ENCODE measurements around the gene NYAP1. TPM values are rescaled to one million over a fixed set of nuclear protein-coding genes. Genes with fewer than 3 reads are reported as not detected.
A peak's percentile ranks its signal among the peaks of the same experiment; 100 is the strongest.
"Not testable (repeated sequence)": the region's sequence is repeated elsewhere in the genome, so short reads cannot be mapped to it uniquely, and the experiment has no call there.

The NYAP1 gene
- total and polyA plus RNA-seq, 7 donors: 0.23 to 1.6 (median 1.4) TPM; not detected in 1

DNA sequence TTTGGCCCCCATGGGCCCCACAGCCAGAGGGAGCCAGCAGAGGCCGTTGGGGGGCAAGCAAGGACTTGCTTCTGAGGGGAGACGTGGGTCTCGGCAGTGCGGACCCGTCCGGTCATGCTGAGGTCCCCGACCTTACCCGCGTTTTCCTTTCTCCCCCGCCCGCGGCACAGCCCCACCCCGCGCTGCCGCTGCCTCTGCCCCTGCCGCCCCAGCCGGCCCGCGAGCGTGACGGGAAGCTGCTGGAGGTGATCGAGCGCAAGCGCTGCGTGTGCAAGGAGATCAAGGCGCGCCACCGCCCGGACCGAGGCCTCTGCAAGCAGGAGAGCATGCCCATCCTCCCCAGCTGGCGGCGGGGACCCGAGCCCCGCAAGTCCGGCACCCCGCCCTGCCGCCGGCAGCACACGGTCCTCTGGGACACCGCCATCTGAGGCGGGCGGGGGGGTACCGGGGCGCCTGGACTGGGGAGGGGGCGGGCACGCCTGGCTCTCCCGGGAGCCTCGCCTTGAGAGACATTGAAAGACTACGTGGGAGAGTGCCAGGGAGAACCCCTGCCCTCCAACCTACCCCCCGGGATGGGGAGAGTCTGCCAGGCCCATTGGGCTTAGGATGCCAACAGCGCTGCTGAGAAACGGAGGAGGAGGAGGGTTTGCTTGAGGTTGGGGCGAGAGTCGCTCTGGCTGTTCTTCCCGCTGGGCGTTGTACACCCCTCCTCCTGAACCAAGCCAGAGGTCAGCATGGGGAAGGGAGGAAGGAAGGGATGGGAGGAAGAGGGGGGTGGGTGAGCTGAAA lies 9.9 kb downstream of the NYAP1 start:
- H3K36me3 ChIP-seq: no peaks in the 10 kb centered on the region
- WGBS, 2 donors: 4 to 7% methylated on average over 56 of the region's 56 CpGs
- TF ChIP-seq EP300 (IDR thresholded peaks at IDR 0.05): no peak
- no peak for TF ChIP-seq POLR2A (IDR thresholded peaks at IDR 0.05)
- no peak for TF ChIP-seq POLR2AphosphoS5 (IDR thresholded peaks at IDR 0.05)
- TF ChIP-seq, protein P1, sequence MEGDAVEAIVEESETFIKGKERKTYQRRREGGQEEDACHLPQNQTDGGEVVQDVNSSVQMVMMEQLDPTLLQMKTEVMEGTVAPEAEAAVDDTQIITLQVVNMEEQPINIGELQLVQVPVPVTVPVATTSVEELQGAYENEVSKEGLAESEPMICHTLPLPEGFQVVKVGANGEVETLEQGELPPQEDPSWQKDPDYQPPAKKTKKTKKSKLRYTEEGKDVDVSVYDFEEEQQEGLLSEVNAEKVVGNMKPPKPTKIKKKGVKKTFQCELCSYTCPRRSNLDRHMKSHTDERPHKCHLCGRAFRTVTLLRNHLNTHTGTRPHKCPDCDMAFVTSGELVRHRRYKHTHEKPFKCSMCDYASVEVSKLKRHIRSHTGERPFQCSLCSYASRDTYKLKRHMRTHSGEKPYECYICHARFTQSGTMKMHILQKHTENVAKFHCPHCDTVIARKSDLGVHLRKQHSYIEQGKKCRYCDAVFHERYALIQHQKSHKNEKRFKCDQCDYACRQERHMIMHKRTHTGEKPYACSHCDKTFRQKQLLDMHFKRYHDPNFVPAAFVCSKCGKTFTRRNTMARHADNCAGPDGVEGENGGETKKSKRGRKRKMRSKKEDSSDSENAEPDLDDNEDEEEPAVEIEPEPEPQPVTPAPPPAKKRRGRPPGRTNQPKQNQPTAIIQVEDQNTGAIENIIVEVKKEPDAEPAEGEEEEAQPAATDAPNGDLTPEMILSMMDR (IDR thresholded peaks at IDR 0.05): no peak
- peak overlapping the region in 1 of 4 donors; percentile 44 for H3K27ac ChIP-seq
- DNase-seq: no peak
- intact Hi-C loops (cut with DNase I): no loop called here
- peaks cover 0 to 10% (median 0%) of the 10 kb centered on the region in 3 donors for H3K27me3 ChIP-seq
- peaks cover 0 to 13% (median 11%) of the 10 kb centered on the region in 4 donors for H3K4me1 ChIP-seq
- peak overlapping the region in 3 of 4 donors; percentile 32 to 45 (median 42) for H3K4me3 ChIP-seq
- no peaks in the 10 kb centered on the region for H3K9me3 ChIP-seq

DNA sequence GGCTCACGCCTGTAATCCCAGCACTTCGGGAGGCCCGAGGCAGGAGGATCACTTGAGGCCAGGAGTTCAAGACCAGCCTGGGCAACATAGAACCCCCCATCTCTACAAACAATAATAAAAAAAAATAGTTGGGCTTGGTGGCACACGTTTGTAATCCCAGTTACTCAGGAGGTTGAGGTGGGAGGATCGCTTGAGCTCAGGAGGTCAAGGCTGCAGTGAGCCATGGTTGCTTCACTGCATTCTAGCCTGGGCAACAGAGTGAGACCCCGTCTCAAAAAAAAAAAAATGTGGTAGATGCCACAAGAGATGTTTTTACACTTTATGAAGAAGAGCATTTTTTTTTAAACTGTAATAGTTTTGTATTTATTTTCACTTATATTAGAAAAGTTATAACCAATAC lies 12.8 kb downstream of the NYAP1 start:
- no peaks in the 10 kb centered on the region for H3K9me3 ChIP-seq
- peaks cover 0 to 13% (median 11%) of the 10 kb centered on the region in 4 donors for H3K4me1 ChIP-seq
- no peaks in the 10 kb centered on the region for H3K36me3 ChIP-seq
- no peak for DNase-seq
- no peak for TF ChIP-seq POLR2A (IDR thresholded peaks at IDR 0.05)
- TF ChIP-seq POLR2AphosphoS5 (IDR thresholded peaks at IDR 0.05): no peak
- TF ChIP-seq EP300 (IDR thresholded peaks at IDR 0.05): no peak
- TF ChIP-seq, protein P1 (IDR thresholded peaks at IDR 0.05): no peak
- H3K4me3 ChIP-seq: no peak overlapping the region
- intact Hi-C loops (cut with DNase I): no loop called here
- peaks cover 0 to 10% (median 0%) of the 10 kb centered on the region in 3 donors for H3K27me3 ChIP-seq
- WGBS, 2 donors: 85 to 91% methylated on average over 6 of the region's 6 CpGs
- H3K27ac ChIP-seq: no peak overlapping the region

DNA sequence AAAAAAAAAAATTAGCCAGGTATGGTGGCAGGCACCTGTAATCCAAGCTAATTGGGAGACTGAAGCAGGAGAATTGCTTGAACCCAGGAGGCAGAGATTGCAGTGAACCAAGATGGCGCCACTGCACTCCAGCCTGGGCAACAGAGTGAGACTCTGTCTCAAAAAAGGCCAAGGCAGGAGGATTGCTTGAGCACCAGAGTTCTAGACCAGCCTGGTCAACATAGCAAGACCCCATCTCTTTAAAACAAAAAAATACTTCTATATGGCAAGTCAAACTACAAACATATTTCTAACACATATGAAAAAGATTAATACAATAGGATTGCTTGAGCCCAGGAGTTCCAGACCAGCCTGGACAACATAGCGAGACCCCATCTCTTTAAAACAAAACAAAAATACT lies 17.0 kb downstream of the NYAP1 start:
- H3K27ac ChIP-seq; H3K27me3 ChIP-seq; intact Hi-C loops (cut with DNase I): not testable (repeated sequence)

DNA sequence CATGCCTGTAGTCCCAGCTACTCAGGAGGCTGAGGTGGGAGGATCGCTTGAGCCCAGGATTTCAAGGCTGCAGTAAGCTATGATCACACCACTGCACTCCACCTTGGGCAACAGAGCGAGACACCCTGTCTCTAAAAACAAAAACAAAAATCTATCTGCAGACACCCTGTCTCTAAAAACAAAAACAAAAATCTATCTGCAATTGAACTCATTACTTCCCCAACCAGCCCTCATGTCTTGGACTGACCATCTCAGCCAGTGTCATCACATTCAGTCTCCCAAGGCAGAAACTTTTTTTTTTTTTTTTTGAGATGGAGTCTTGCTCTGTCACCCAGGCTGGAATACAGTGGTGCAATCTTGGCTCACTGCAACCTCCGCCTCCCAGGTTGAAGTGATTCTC lies 20.3 kb downstream of the NYAP1 start:
- H3K9me3 ChIP-seq; H3K4me3 ChIP-seq; H3K27me3 ChIP-seq; DNase-seq; H3K4me1 ChIP-seq; H3K36me3 ChIP-seq; intact Hi-C loops (cut with DNase I); H3K27ac ChIP-seq: not testable (repeated sequence)
- 95% methylated on average over 3 of the region's 3 CpGs for WGBS, 2 donors

More for the DNA sequence above, 17.0 kb downstream of the NYAP1 start:
- 94 to 95% methylated on average over 2 of the region's 2 CpGs for WGBS, 2 donors
- H3K36me3 ChIP-seq, H3K4me3 ChIP-seq, DNase-seq, H3K4me1 ChIP-seq, H3K9me3 ChIP-seq: not testable (repeated sequence)

DNA sequence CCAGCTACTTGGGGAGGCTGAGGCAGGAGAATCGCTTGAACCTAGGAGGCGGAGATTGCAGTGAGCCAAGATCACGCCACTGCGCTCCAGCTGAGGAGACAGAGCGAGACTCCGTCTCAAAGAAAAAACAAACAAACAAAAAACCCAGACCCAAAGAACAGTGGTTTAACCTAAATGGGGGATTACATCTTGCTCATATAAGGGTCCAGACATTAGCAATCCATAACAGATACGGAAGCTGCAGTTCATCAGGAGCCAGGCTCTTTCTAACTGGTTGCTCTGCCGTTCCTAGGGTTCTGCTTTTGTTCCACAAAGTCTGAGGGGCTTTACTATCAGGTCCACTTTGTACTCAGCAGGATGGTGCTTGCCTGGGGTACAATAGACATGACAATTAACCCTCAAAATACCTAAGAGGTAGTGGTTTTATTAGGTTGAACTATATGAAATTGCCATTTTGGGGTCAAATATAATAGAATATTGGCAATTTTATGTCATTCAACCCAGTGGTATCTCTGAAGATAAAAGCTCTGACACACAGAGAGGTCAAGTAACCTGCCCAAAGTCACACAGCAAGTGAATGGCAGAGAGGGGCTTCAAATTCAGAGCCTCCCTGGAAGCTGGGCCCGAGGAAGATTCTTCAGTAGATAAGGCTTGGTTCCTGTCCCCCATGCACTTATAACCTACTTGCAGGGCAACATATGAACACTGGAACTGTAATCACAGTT lies 21.3 kb downstream of the NYAP1 start:
- Histone ChIP-seq H3K9me3 (no peaks in the 10 kb centered on the region), H3K36me3 (no peaks in the 10 kb centered on the region), H3K4me3 (no peak overlapping the region), H3K27ac (no peak overlapping the region), H3K4me1 (no peaks in the 10 kb centered on the region), H3K27me3 (peaks cover 0 to 6% (median 0%) of the 10 kb centered on the region in 3 donors)
- WGBS, 2 donors: 93 to 94% methylated on average over 9 of the region's 9 CpGs
- TF ChIP-seq EP300 (IDR thresholded peaks at IDR 0.05) (no peak), POLR2AphosphoS5 (IDR thresholded peaks at IDR 0.05) (no peak), POLR2A (IDR thresholded peaks at IDR 0.05) (no peak)
- TF ChIP-seq, protein P1 (IDR thresholded peaks at IDR 0.05): no peak
- no peak for DNase-seq
- intact Hi-C loops (cut with DNase I): no loop called here

Measured in sigmoid colon (tissue), 7 donors.